LNCAP (cell line): ENCODE results near the gene RMC1.

Experiments used
- CTCF ChIP-seq: fragments of 450-650 bp; IDR thresholded peaks from 2 replicates; pipeline ENCODE4 v1.5.1; 2017; ENCODE audit warnings: mild to moderate bottlenecking

The RMC1 gene

GRCh38 chr18:23560186-23560585 lies 56.9 kb downstream of the RMC1 start:
- TF ChIP-seq CTCF = no peak

GRCh38 chr18:23563377-23564043 lies 60.2 kb downstream of the RMC1 start:
- no peak for TF ChIP-seq CTCF

GRCh38 chr18:23565916-23566547 lies 62.7 kb downstream of the RMC1 start:
- TF ChIP-seq CTCF = no peak

GRCh38 chr18:23567671-23568070 lies 64.4 kb downstream of the RMC1 start:
- TF ChIP-seq CTCF = no peak

- no peak for TF ChIP-seq CTCF
Measured at GRCh38 chr18:23568281-23569138, 65.2 kb downstream of the RMC1 start.

GRCh38 chr18:23569299-23570063 lies 66.2 kb downstream of the RMC1 start:
- no peak for TF ChIP-seq CTCF

- no peak for TF ChIP-seq CTCF
Measured at GRCh38 chr18:23570912-23571504, 67.7 kb downstream of the RMC1 start.
